Heart left ventricle (tissue), 13 donors: ENCODE results near the gene DYSF.

Experiments
- POLR2A ChIP-seq, 2 donors: fragments of 450-650 bp; IDR thresholded peaks; one replicate each; pipeline ENCODE4 v1.6.1; 2017; ENCODE audit warnings: antibody characterized with exemption in 2 of 2, mild to moderate bottlenecking in 2 of 2, moderate library complexity in 2 of 2
- TF ChIP-seq, protein P1 (sequence below), 12 donors: fragments of 200-600 bp; sonication (generic) in 4 of 12; IDR thresholded peaks; one replicate each; pipeline versions ENCODE4 v1.5.0 to v1.8.0; 2018 to 2022; ENCODE audit warnings: antibody characterized with exemption in 12 of 12, mild to moderate bottlenecking in 5 of 12
- donor health status: ischemic (EF 13 %, LVEDD 7.1; RV severe dilation, severe dysfunction).
- donor health status: DM: no; HTN: yes; CAD: no.
- donor health status: DM: no; HTN: no; CAD: no.
- donor health status: ischemic (EF 25% LVEDD 6.9; RV normal size, moderate dysfunction).
- donor health status: ischemic (EF 25% LVEDD 5.7; RV mildly dilated, moderate dysfunction).
- donor health status: ischemic (EF 35%, LVEDD 5.7; RV mildly dilated, moderate dysfunction).
- donor health status: nonischemic (EF 11% LVEDD 7.7; RV severe dilation, severe dysfunction).
- donor health status: DM: yes; HTN: yes; CAD: no.
- donor health status: PGD.
- donor health status: ischemic (EF 29% LVEDD 5.4; RV normal size, mild dysfunction).
- donor health status: nonischemic (EF 23%, LVEDD 6.1; RV moderate dilation, normal function).

- no peak for TF ChIP-seq POLR2A (IDR thresholded peaks at IDR 0.05)
- TF ChIP-seq, protein P1, sequence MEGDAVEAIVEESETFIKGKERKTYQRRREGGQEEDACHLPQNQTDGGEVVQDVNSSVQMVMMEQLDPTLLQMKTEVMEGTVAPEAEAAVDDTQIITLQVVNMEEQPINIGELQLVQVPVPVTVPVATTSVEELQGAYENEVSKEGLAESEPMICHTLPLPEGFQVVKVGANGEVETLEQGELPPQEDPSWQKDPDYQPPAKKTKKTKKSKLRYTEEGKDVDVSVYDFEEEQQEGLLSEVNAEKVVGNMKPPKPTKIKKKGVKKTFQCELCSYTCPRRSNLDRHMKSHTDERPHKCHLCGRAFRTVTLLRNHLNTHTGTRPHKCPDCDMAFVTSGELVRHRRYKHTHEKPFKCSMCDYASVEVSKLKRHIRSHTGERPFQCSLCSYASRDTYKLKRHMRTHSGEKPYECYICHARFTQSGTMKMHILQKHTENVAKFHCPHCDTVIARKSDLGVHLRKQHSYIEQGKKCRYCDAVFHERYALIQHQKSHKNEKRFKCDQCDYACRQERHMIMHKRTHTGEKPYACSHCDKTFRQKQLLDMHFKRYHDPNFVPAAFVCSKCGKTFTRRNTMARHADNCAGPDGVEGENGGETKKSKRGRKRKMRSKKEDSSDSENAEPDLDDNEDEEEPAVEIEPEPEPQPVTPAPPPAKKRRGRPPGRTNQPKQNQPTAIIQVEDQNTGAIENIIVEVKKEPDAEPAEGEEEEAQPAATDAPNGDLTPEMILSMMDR (IDR thresholded peaks at IDR 0.05) = no peak
Measured at GRCh38 chr2:71583876-71584275, 130.5 kb downstream of the DYSF start.
